ENCODE data around the gene SLC10A2. TPM values are rescaled to one million over a fixed set of nuclear protein-coding genes. Genes with fewer than 3 reads are reported as not detected.
A peak's percentile ranks its signal among the peaks of the same experiment; 100 is the strongest.

The SLC10A2 gene
- total RNA-seq, 1 experiment from 2014 or later, result not detected

DNA sequence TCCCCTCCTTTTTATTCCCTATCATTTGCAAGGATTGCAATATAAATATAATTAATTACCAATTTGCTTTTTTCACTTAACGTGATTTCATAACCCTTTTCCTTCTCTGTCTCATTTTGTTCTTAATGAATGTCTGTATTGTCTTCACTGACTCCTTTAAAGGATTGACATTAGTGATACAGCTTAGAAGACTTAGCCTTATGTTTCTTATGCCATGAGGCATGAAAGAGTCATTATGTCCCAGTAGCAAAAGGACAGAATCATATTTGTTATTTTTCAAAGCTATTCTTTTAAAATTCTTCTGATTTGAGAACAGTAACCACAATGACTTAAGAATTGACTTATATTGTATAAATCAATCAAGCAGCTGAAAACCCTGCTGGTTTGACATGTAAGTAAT, 26.2 kb downstream of the SLC10A2 start:
- Histone ChIP-seq H3K79me2 (ENCODE audit: low read length) (no peaks in the 10 kb centered on the region), H3K27ac (ENCODE audit: low read length) (no peak overlapping the region), H3K4me1 (ENCODE audit: low read length) (peaks cover 4% of the 10 kb centered on the region; the same call in 1 of the 2 replicates), H3K4me2 (ENCODE audit: low read depth, low read length, poor library complexity, severe bottlenecking) (no peak overlapping the region), H3K9me2 (replicated peaks; ENCODE audit: insufficient read depth, low read length) (no peaks in the 10 kb centered on the region), H3K4me3 (ENCODE audit: low read length) (no peak overlapping the region), H3K27me3 (ENCODE audit: low read length) (no peaks in the 10 kb centered on the region), H4K20me1 (ENCODE audit: insufficient read depth, low read depth, low read length) (no peaks in the 10 kb centered on the region), H3K9ac (ENCODE audit: low read length) (no peak overlapping the region), H2AFZ (ENCODE audit: low read length) (no peak overlapping the region), H3K9me3 (ENCODE audit: low read length) (no peaks in the 10 kb centered on the region), H3K36me3 (ENCODE audit: insufficient read depth, low read length) (no peaks in the 10 kb centered on the region)
- DNase-seq, result no peak

DNA sequence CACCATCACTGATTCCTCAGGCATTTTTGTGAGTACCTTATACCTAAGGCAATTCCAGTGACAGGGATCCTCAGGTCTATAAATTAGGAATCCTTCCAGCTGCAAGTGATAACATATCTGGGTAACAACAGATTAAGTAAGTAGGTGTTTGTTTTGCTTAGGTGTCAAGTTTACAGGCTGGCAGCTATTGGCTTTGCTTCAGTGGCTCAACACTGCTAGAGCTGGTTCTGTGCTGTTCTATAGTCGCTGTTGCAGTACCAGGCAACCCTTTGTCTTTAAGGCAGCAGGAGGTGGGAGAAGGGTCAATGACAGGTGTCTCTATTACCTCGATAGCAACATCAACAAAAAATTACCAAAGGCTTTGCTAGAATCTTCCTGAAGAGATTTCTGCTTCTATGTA, 27.0 kb downstream of the SLC10A2 start:
- Histone ChIP-seq H3K9me3 (ENCODE audit: low read length) (no peaks in the 10 kb centered on the region), H3K4me3 (ENCODE audit: low read length) (no peak overlapping the region), H3K79me2 (ENCODE audit: low read length) (no peaks in the 10 kb centered on the region), H3K27me3 (ENCODE audit: low read length) (no peaks in the 10 kb centered on the region), H2AFZ (ENCODE audit: low read length) (no peak overlapping the region), H3K4me2 (ENCODE audit: low read depth, low read length, poor library complexity, severe bottlenecking) (no peak overlapping the region), H3K36me3 (ENCODE audit: insufficient read depth, low read length) (no peaks in the 10 kb centered on the region), H3K27ac (ENCODE audit: low read length) (no peak overlapping the region), H3K4me1 (ENCODE audit: low read length) (peaks cover 6% of the 10 kb centered on the region), H3K9ac (ENCODE audit: low read length) (no peak overlapping the region), H3K9me2 (replicated peaks; ENCODE audit: insufficient read depth, low read length) (no peaks in the 10 kb centered on the region), H4K20me1 (ENCODE audit: insufficient read depth, low read depth, low read length) (no peaks in the 10 kb centered on the region)
- no peak for DNase-seq

DNA sequence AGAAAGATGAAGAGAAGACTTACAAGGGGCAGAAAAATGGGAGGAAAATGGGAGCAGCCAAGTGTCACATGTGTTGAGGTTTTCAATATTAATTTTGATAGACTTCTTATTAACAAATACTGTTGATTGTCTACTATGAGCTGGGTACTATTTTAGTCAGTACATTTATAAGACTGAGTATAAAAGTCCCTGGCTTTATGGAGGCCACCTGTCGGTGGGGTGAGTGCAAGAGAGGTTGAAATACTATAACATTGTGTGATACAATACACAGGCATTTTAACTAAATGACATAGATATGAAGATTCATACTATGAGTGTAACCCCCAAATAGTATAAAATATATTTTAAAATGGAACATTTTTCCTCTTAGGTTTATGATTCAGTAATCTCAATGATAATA, 29.9 kb downstream of the SLC10A2 start:
- no peaks in the 10 kb centered on the region for H4K20me1 ChIP-seq (ENCODE audit: insufficient read depth, low read depth, low read length)
- peaks cover 19% of the 10 kb centered on the region for H3K4me1 ChIP-seq (ENCODE audit: low read length)
- no peaks in the 10 kb centered on the region for H3K27me3 ChIP-seq (ENCODE audit: low read length)
- no peak overlapping the region for H3K27ac ChIP-seq (ENCODE audit: low read length)
- H2AFZ ChIP-seq (ENCODE audit: low read length), result no peak overlapping the region
- no peak overlapping the region for H3K4me2 ChIP-seq (ENCODE audit: low read depth, low read length, poor library complexity, severe bottlenecking)
- no peak overlapping the region for H3K9ac ChIP-seq (ENCODE audit: low read length)
- peak; percentile 48 for DNase-seq
- H3K79me2 ChIP-seq (ENCODE audit: low read length), result no peaks in the 10 kb centered on the region
- H3K36me3 ChIP-seq (ENCODE audit: insufficient read depth, low read length), result no peaks in the 10 kb centered on the region
- H3K9me3 ChIP-seq (ENCODE audit: low read length), result no peaks in the 10 kb centered on the region
- H3K4me3 ChIP-seq (ENCODE audit: low read length), result no peak overlapping the region
- H3K9me2 ChIP-seq (replicated peaks; ENCODE audit: insufficient read depth, low read length), result no peaks in the 10 kb centered on the region

DNA sequence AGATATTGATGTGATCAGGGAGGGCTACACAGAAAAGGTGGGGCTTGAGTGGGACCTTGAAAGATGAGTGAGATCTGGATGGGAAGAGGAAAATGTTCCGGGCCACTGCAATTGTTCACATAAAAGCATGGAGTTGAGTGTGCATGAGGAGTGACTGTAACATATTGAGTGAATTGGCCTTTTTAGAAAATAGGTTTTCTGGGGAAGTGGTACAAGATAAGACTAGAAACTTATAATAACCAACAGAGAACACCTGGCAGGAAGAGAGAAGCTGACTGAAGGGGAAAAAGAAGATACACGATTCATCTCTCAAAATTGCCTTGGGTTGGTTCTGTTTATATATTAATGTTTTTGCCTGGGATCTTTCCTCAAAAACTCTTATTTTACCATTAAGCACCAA, 32.2 kb downstream of the SLC10A2 start:
- no peaks in the 10 kb centered on the region for H3K9me3 ChIP-seq (ENCODE audit: low read length)
- H3K79me2 ChIP-seq (ENCODE audit: low read length), result no peaks in the 10 kb centered on the region
- DNase-seq, result no peak
- no peak overlapping the region for H3K4me3 ChIP-seq (ENCODE audit: low read length)
- no peaks in the 10 kb centered on the region for H3K27me3 ChIP-seq (ENCODE audit: low read length)
- H2AFZ ChIP-seq (ENCODE audit: low read length), result no peak overlapping the region
- H3K4me2 ChIP-seq (ENCODE audit: low read depth, low read length, poor library complexity, severe bottlenecking), result no peak overlapping the region
- H3K36me3 ChIP-seq (ENCODE audit: insufficient read depth, low read length), result no peaks in the 10 kb centered on the region
- no peaks in the 10 kb centered on the region for H4K20me1 ChIP-seq (ENCODE audit: insufficient read depth, low read depth, low read length)
- H3K9ac ChIP-seq (ENCODE audit: low read length), result no peak overlapping the region
- H3K4me1 ChIP-seq (ENCODE audit: low read length), result peaks cover 30% of the 10 kb centered on the region
- no peaks in the 10 kb centered on the region for H3K9me2 ChIP-seq (replicated peaks; ENCODE audit: insufficient read depth, low read length)
- H3K27ac ChIP-seq (ENCODE audit: low read length), result no peak overlapping the region

DNA sequence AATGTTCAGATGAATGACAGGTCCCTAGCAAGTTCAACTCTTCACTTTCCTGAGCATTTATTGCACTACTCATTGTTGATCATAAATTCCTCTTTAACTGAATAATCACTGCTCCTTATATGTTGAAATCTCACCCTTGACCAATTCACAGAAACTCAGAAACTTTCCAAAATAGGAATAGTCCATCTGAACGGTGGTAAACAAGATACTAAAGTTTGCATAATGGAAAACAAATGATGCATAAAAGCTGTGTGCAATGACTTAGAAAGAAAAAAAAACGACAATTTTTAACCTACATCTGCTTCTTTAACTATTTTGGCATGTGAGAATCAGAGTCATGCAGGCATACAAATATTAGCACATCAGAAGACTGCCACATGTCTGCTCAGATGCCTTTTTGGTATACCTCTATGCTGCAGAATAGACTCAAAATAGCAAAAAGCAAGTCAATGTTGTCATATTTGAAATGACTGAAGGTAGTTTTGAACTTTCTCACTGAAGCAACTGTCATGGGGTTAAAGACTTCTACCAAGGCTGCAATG, 34.8 kb downstream of the SLC10A2 start:
- DNase-seq, result peak; percentile 72
- no peaks in the 10 kb centered on the region for H3K9me2 ChIP-seq (replicated peaks; ENCODE audit: insufficient read depth, low read length)
- H3K27ac ChIP-seq (ENCODE audit: low read length), result peak overlapping the region; percentile 34; the same call in 1 of the 2 replicates
- H2AFZ ChIP-seq (ENCODE audit: low read length), result no peak overlapping the region
- peaks cover 30% of the 10 kb centered on the region for H3K4me1 ChIP-seq (ENCODE audit: low read length)
- no peak overlapping the region for H3K4me3 ChIP-seq (ENCODE audit: low read length)
- H3K36me3 ChIP-seq (ENCODE audit: insufficient read depth, low read length), result no peaks in the 10 kb centered on the region
- H3K79me2 ChIP-seq (ENCODE audit: low read length), result no peaks in the 10 kb centered on the region
- H3K27me3 ChIP-seq (ENCODE audit: low read length), result no peaks in the 10 kb centered on the region
- peak overlapping the region; percentile 15 for H3K4me2 ChIP-seq (ENCODE audit: low read depth, low read length, poor library complexity, severe bottlenecking)
- no peak overlapping the region for H3K9ac ChIP-seq (ENCODE audit: low read length)
- no peaks in the 10 kb centered on the region; the same call in 1 of the 2 replicates for H3K9me3 ChIP-seq (ENCODE audit: low read length)
- no peaks in the 10 kb centered on the region for H4K20me1 ChIP-seq (ENCODE audit: insufficient read depth, low read depth, low read length)

DNA sequence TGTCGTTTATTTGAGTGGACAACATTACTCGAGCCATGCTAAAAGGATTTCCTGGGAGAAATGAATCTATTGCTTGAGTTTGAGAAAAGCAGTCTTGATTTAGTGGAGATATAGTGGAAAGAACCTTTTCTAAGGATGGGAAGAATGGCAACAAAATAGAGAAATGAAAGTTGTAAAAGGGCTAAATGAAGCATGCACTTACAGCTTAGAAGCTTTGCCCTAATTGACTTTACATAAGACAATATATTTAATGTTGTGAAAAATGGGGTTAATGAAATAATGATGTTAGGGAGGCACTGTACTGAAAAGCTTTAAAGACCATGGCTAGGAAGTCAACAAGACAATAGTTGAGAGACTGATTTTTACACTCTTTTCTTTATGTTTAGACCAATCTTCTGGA, 35.4 kb downstream of the SLC10A2 start:
- Histone ChIP-seq H3K9ac (ENCODE audit: low read length) (no peak overlapping the region), H3K27ac (ENCODE audit: low read length) (peak overlapping the region; percentile 34; the same call in 1 of the 2 replicates), H3K4me3 (ENCODE audit: low read length) (no peak overlapping the region)

DNA sequence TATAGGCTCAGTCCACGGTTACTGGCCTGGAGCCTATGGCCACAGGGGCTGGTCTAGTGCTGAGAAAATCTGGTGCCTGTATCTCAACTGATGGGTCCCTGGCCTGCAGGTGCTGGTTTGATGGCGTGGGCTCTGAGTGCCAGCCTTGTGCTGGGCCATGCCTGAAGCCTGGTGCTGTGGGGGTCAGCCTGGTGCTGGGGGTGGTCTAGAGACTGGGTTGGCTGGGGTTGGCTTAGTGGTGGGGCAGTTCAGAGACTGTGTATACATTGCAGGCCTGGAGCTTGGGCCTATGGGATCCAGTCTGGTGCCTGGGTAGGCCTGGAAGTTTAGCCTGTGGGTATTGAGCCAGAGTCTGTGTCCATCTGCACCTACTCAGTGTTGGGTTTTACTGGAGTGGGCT, 36.4 kb downstream of the SLC10A2 start:
- H3K27ac ChIP-seq (ENCODE audit: low read length), result no peak overlapping the region
- H3K4me2 ChIP-seq (ENCODE audit: low read depth, low read length, poor library complexity, severe bottlenecking), result no peak overlapping the region
- H2AFZ ChIP-seq (ENCODE audit: low read length), result no peak overlapping the region
- H3K36me3 ChIP-seq (ENCODE audit: insufficient read depth, low read length), result no peaks in the 10 kb centered on the region
- no peaks in the 10 kb centered on the region for H3K27me3 ChIP-seq (ENCODE audit: low read length)
- H3K9me2 ChIP-seq (replicated peaks; ENCODE audit: insufficient read depth, low read length), result no peaks in the 10 kb centered on the region
- peaks cover 27% of the 10 kb centered on the region for H3K4me1 ChIP-seq (ENCODE audit: low read length)
- DNase-seq, result no peak
- no peak overlapping the region for H3K4me3 ChIP-seq (ENCODE audit: low read length)
- H3K9ac ChIP-seq (ENCODE audit: low read length), result no peak overlapping the region
- H3K79me2 ChIP-seq (ENCODE audit: low read length), result no peaks in the 10 kb centered on the region
- no peaks in the 10 kb centered on the region for H4K20me1 ChIP-seq (ENCODE audit: insufficient read depth, low read depth, low read length)
- H3K9me3 ChIP-seq (ENCODE audit: low read length), result peaks cover 8% of the 10 kb centered on the region; the same call in 1 of the 2 replicates

More for the DNA sequence above, 35.4 kb downstream of the SLC10A2 start:
- no peaks in the 10 kb centered on the region for H3K27me3 ChIP-seq (ENCODE audit: low read length)
- H3K9me3 ChIP-seq (ENCODE audit: low read length), result peaks cover 4% of the 10 kb centered on the region; the same call in 1 of the 2 replicates
- H2AFZ ChIP-seq (ENCODE audit: low read length), result no peak overlapping the region
- DNase-seq, result no peak
- no peaks in the 10 kb centered on the region for H3K79me2 ChIP-seq (ENCODE audit: low read length)
- H3K4me1 ChIP-seq (ENCODE audit: low read length), result peaks cover 30% of the 10 kb centered on the region
- H3K9me2 ChIP-seq (replicated peaks; ENCODE audit: insufficient read depth, low read length), result no peaks in the 10 kb centered on the region
- H3K36me3 ChIP-seq (ENCODE audit: insufficient read depth, low read length), result no peaks in the 10 kb centered on the region
- no peaks in the 10 kb centered on the region for H4K20me1 ChIP-seq (ENCODE audit: insufficient read depth, low read depth, low read length)
- H3K4me2 ChIP-seq (ENCODE audit: low read depth, low read length, poor library complexity, severe bottlenecking), result peak overlapping the region; percentile 15

DNA sequence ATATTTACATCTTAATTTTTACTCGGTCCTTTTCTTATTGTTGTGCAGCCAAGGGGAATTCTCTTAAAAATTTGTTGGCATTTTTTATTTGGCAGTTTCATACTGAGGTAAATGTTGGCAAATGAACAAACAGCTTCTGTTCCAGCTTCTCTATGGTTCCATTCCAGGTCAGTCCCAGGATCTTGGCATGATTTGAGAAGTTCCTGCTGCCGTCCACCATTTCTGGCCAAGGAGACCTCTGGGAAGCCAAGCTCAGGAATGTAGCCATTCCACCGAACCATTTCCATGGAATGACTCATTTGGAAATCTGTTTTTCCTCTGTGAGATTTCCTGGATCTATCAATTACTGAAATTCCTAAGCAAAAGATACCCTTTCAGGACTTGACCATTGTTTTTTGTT, 43.9 kb downstream of the SLC10A2 start:
- no peaks in the 10 kb centered on the region for H4K20me1 ChIP-seq (ENCODE audit: insufficient read depth, low read depth, low read length)
- H3K36me3 ChIP-seq (ENCODE audit: insufficient read depth, low read length), result no peaks in the 10 kb centered on the region
- H3K79me2 ChIP-seq (ENCODE audit: low read length), result no peaks in the 10 kb centered on the region
- no peak overlapping the region for H3K9ac ChIP-seq (ENCODE audit: low read length)
- no peak overlapping the region for H3K27ac ChIP-seq (ENCODE audit: low read length)
- no peak overlapping the region for H3K4me3 ChIP-seq (ENCODE audit: low read length)
- no peak for DNase-seq
- H2AFZ ChIP-seq (ENCODE audit: low read length), result no peak overlapping the region
- H3K9me2 ChIP-seq (replicated peaks; ENCODE audit: insufficient read depth, low read length), result no peaks in the 10 kb centered on the region
- H3K9me3 ChIP-seq (ENCODE audit: low read length), result peaks cover 8% of the 10 kb centered on the region; the same call in 1 of the 2 replicates
- H3K27me3 ChIP-seq (ENCODE audit: low read length), result no peaks in the 10 kb centered on the region
- no peak overlapping the region for H3K4me2 ChIP-seq (ENCODE audit: low read depth, low read length, poor library complexity, severe bottlenecking)
- no peaks in the 10 kb centered on the region for H3K4me1 ChIP-seq (ENCODE audit: low read length)

Data from Karpas-422 (cell line).